ENCODE data around the gene RNF10.
"Not testable (repeated sequence)": the region's sequence is repeated elsewhere in the genome, so short reads cannot be mapped to it uniquely, and the experiment has no call there.

Gene RNF10

DNA sequence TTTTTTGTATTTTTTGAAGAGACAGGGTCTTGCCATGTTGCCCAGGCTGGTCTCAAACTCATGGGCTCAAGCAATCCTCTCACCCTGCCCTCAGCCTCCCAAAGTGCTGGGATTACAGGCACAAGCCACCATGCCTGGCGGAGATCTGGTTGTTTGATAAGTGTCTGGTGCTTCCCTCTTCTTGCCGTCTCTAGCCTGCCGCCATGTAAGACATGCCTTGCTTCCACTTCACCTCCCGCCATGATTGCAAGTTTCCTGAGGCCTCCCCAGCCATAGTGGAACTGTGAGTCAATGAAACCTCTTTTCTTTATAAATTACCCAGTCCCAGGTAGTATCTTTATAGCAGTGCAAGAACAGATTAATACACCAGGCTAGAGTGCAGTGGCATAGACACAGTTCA is 83.6 kb downstream of the RNF10 start:
- not testable (repeated sequence) for DNase-seq

GRCh38 chr12:120618954-120619615 is 84.9 kb downstream of the RNF10 start:
- no peak for DNase-seq

DNA sequence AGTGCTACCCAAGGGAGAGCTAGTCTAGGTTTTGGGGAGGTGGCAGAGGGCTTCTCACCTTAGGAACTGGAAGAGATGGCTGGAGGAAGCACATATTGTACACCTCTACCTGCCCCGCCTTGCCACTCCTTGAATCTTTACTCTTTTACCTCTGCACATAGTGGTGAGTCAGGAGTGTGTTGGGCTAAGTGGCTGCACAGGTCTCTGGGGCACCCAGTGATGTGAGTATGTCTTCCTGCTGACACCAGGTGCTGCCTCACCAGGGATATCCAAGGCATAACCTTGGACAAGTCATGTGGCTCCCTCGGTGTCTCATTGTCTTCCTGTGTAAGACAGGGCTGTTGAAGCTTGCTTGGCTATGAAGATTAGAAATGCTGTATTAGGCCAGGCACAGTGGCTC is 86.5 kb downstream of the RNF10 start:
- DNase-seq: no peak

GRCh38 chr12:120625557-120626419 is 91.6 kb downstream of the RNF10 start:
- peak in 1 of 2 experiments; percentile 7 for DNase-seq
